ENCODE measurements around the gene L3MBTL4. TPM values are rescaled to one million over a fixed set of nuclear protein-coding genes. Genes with fewer than 3 reads are reported as not detected.

L3MBTL4 gene
- total RNA-seq, 1 experiment from 2014 or later = not detected

DNA sequence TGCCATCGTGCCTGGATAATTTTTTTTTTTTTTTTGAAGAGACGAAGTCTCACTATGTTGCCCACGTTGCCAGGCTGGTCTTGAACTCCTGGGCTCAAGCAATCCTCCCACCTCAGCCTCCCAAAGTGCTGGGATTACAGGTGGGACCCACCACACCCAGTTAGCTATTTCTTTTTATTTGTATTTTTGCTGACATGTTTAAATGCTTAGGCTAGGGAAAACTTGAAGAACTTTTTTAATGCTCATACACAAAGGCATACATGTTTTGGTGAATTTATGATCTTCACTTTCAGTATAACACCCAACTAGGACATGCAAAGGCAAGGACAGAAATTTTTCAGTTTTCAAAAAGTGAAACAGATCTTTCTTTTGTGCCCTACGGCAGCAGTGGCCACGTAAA lies 9.9 kb downstream of the L3MBTL4 start:
- ChIA-PET POLR2A (ENCODE audit: low non-redundant PET) (no interaction called here), CTCF (no interaction called here)
- no TSS peak for BruUV-seq (replicated peaks)
- no peak overlapping the region for H3K27ac ChIP-seq (ENCODE audit: low read depth, low read length, poor library complexity, severe bottlenecking)
- no peak for TF ChIP-seq EZH2 (IDR thresholded peaks at IDR 0.05; ENCODE audit: borderline replicate concordance, low read depth, low read length, poor library complexity, severe bottlenecking)
- no peak for TF ChIP-seq CTCF (conservative IDR thresholded peaks at IDR 0.05; ENCODE audit: low read depth, low read length)
- no peaks in the 10 kb centered on the region for H3K27me3 ChIP-seq (replicated peaks; ENCODE audit: insufficient read depth, low read depth, low read length, poor library complexity)
- intact Hi-C loops (cut with micrococcal nuclease; ENCODE audit: unreplicated experiment) = no loop called here
- H3K4me1 ChIP-seq (ENCODE audit: insufficient read depth, low read length, poor library complexity, severe bottlenecking) = no peaks in the 10 kb centered on the region
- H3K9me3 ChIP-seq (ENCODE audit: low read depth, low read length, poor library complexity, severe bottlenecking) = peaks cover 37% of the 10 kb centered on the region
- no peak for DNase-seq (ENCODE audit: low spot score)
- no peak overlapping the region for H3K4me3 ChIP-seq (ENCODE audit: low read depth, low read length, poor library complexity, severe bottlenecking)
- H3K36me3 ChIP-seq (ENCODE audit: insufficient read depth, low read length, poor library complexity, severe bottlenecking) = no peaks in the 10 kb centered on the region

DNA sequence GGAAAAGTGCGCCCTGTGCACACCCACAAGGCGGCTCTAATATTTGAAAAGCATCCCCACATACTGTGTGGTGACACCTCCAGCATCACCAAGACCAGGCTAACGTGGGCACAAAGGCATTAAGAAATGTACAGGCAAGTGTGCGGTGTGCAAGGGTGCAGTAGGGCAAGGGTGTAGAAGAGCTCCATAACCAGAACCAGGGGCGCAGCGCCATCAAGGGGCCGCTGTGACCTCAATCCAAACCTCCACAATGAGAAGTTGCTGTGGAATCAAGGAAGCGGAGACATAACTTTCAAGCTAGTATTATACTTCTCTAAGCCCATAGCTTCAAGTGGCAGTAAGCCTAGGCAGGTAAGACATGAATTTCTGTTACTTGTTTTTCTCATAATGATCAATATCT lies 13.0 kb downstream of the L3MBTL4 start:
- H3K27me3 ChIP-seq (replicated peaks; ENCODE audit: insufficient read depth, low read depth, low read length, poor library complexity) = no peaks in the 10 kb centered on the region
- H3K4me3 ChIP-seq (ENCODE audit: low read depth, low read length, poor library complexity, severe bottlenecking) = no peak overlapping the region
- ChIA-PET CTCF (no interaction called here), POLR2A (ENCODE audit: low non-redundant PET) (no interaction called here)
- no TSS peak for BruUV-seq (replicated peaks)
- H3K4me1 ChIP-seq (ENCODE audit: insufficient read depth, low read length, poor library complexity, severe bottlenecking) = no peaks in the 10 kb centered on the region
- no peak overlapping the region for H3K27ac ChIP-seq (ENCODE audit: low read depth, low read length, poor library complexity, severe bottlenecking)
- DNase-seq (ENCODE audit: low spot score) = no peak
- intact Hi-C loops (cut with micrococcal nuclease; ENCODE audit: unreplicated experiment) = no loop called here
- no peak for TF ChIP-seq EZH2 (IDR thresholded peaks at IDR 0.05; ENCODE audit: borderline replicate concordance, low read depth, low read length, poor library complexity, severe bottlenecking)
- no peak for TF ChIP-seq CTCF (conservative IDR thresholded peaks at IDR 0.05; ENCODE audit: low read depth, low read length)
- no peaks in the 10 kb centered on the region for H3K36me3 ChIP-seq (ENCODE audit: insufficient read depth, low read length, poor library complexity, severe bottlenecking)
- peaks cover 31% of the 10 kb centered on the region for H3K9me3 ChIP-seq (ENCODE audit: low read depth, low read length, poor library complexity, severe bottlenecking)

- intact Hi-C loops (cut with micrococcal nuclease; ENCODE audit: unreplicated experiment) = no loop called here
- ChIA-PET CTCF (no interaction called here), POLR2A (ENCODE audit: low non-redundant PET) (no interaction called here)
- no peak overlapping the region for H3K4me3 ChIP-seq (ENCODE audit: low read depth, low read length, poor library complexity, severe bottlenecking)
- H3K36me3 ChIP-seq (ENCODE audit: insufficient read depth, low read length, poor library complexity, severe bottlenecking) = no peaks in the 10 kb centered on the region
- TF ChIP-seq EZH2 (IDR thresholded peaks at IDR 0.05; ENCODE audit: borderline replicate concordance, low read depth, low read length, poor library complexity, severe bottlenecking) = no peak
- TF ChIP-seq CTCF (conservative IDR thresholded peaks at IDR 0.05; ENCODE audit: low read depth, low read length) = no peak
- H3K4me1 ChIP-seq (ENCODE audit: insufficient read depth, low read length, poor library complexity, severe bottlenecking) = no peaks in the 10 kb centered on the region
- peaks cover 23% of the 10 kb centered on the region for H3K9me3 ChIP-seq (ENCODE audit: low read depth, low read length, poor library complexity, severe bottlenecking)
- no TSS peak for BruUV-seq (replicated peaks)
- H3K27me3 ChIP-seq (replicated peaks; ENCODE audit: insufficient read depth, low read depth, low read length, poor library complexity) = no peaks in the 10 kb centered on the region
- DNase-seq (ENCODE audit: low spot score) = no peak
- H3K27ac ChIP-seq (ENCODE audit: low read depth, low read length, poor library complexity, severe bottlenecking) = no peak overlapping the region
These were observed 14.9 kb downstream of the L3MBTL4 start for GRCh38 chr18:6399776-6400175.
